Urinary bladder (tissue), 4 donors: ENCODE data around the gene POLR1B. TPM values are rescaled to one million over a fixed set of nuclear protein-coding genes. Genes with fewer than 3 reads are reported as not detected.
"Not testable (repeated sequence)": the region's sequence is repeated elsewhere in the genome, so short reads cannot be mapped to it uniquely, and the experiment has no call there.

Experiments
- DNase-seq: peaks from one replicate; pipeline ENCODE4 v3.0.0-alpha.2; 2015; ENCODE audit errors: extremely low spot score
- H3K27ac ChIP-seq: one replicate; pipeline ENCODE4 v1.5.1; 2013; ENCODE audit warnings: low read depth, mild to moderate bottlenecking, moderate library complexity
- H3K36me3 ChIP-seq: one replicate; pipeline ENCODE4 v1.6.1; 2013; ENCODE audit warnings: mild to moderate bottlenecking, moderate library complexity; ENCODE audit not compliant: insufficient read depth
- H3K4me1 ChIP-seq: one replicate; pipeline ENCODE4 v1.6.1; 2013; ENCODE audit warnings: mild to moderate bottlenecking, moderate library complexity; ENCODE audit not compliant: insufficient read depth
- H3K4me3 ChIP-seq: one replicate; pipeline ENCODE4 v1.5.1; 2013; ENCODE audit warnings: low read depth, low read length
- WGBS: extraction: QIAGEN DNeasy Blood & Tissue Kit; methylation state at CpG from one replicate; pipeline ENCODE4 v1.1.7; 2013; 5-methylcytosine and 5-hydroxymethylcytosine counted together
- polyA plus RNA-seq: library from polyadenylated mRNA; stranded (reverse); fragments of 200-250 nt; gene quantifications from one replicate; pipeline ENCODE4 v1.2.3, GENCODE V29; 2013
- total RNA-seq: library from RNA; depleted of rRNA; stranded (reverse); fragments of >200 nt; gene quantifications from one replicate; pipeline ENCODE4 v1.2.3, GENCODE V29; 2014
- donor health status: healthy with polysubstance abuse.
- donor health status: healthy.

The POLR1B gene
- total and polyA plus RNA-seq, 2 donors = 6.4 to 19.6 TPM

- H3K36me3 ChIP-seq = no peaks in the 10 kb centered on the region
- DNase-seq = no peak
- H3K4me3 ChIP-seq = no peak overlapping the region
- WGBS = 97% methylated on average over 10 of the region's 10 CpGs
- H3K4me1 ChIP-seq = no peaks in the 10 kb centered on the region
- no peak overlapping the region for H3K27ac ChIP-seq
These were observed 55.5 kb downstream of the POLR1B start for GRCh38 chr2:112597537-112598322.

GRCh38 chr2:112600634-112601033 lies 58.4 kb downstream of the POLR1B start:
- no peaks in the 10 kb centered on the region for H3K4me1 ChIP-seq
- WGBS = 77% methylated on average over 3 of the region's 3 CpGs
- H3K27ac ChIP-seq = no peak overlapping the region
- H3K36me3 ChIP-seq = no peaks in the 10 kb centered on the region
- DNase-seq = no peak
- H3K4me3 ChIP-seq = no peak overlapping the region

GRCh38 chr2:112601754-112602153 lies 59.5 kb downstream of the POLR1B start:
- 90% methylated on average over 3 of the region's 3 CpGs for WGBS
- Histone ChIP-seq H3K36me3 (no peaks in the 10 kb centered on the region), H3K27ac (no peak overlapping the region), H3K4me3 (no peak overlapping the region), H3K4me1 (no peaks in the 10 kb centered on the region)
- no peak for DNase-seq

- Histone ChIP-seq H3K36me3 (no peaks in the 10 kb centered on the region), H3K4me1 (no peaks in the 10 kb centered on the region), H3K4me3 (no peak overlapping the region), H3K27ac (no peak overlapping the region)
- no peak for DNase-seq
- 89% methylated on average over 3 of the region's 3 CpGs for WGBS
These were observed 60.7 kb downstream of the POLR1B start for GRCh38 chr2:112602917-112603316.

GRCh38 chr2:112603731-112604130 lies 61.5 kb downstream of the POLR1B start:
- no peaks in the 10 kb centered on the region for H3K4me1 ChIP-seq
- 81% methylated on average over 2 of the region's 2 CpGs for WGBS
- no peak for DNase-seq
- H3K27ac ChIP-seq = no peak overlapping the region
- no peaks in the 10 kb centered on the region for H3K36me3 ChIP-seq
- no peak overlapping the region for H3K4me3 ChIP-seq

GRCh38 chr2:112604952-112605351 lies 62.7 kb downstream of the POLR1B start:
- no peak for DNase-seq
- no peaks in the 10 kb centered on the region for H3K36me3 ChIP-seq
- no peak overlapping the region for H3K4me3 ChIP-seq
- 85% methylated on average over 4 of the region's 4 CpGs for WGBS
- no peak overlapping the region for H3K27ac ChIP-seq
- H3K4me1 ChIP-seq = no peaks in the 10 kb centered on the region

- DNase-seq = no peak
- 81% methylated on average over 5 of the region's 5 CpGs for WGBS
These were observed 63.7 kb downstream of the POLR1B start for GRCh38 chr2:112605926-112606325.

GRCh38 chr2:112606547-112606946 lies 64.3 kb downstream of the POLR1B start:
- DNase-seq = no peak
- H3K27ac ChIP-seq = no peak overlapping the region
- 51% methylated on average over 4 of the region's 4 CpGs for WGBS
- no peaks in the 10 kb centered on the region for H3K36me3 ChIP-seq
- H3K4me1 ChIP-seq = no peaks in the 10 kb centered on the region
- H3K4me3 ChIP-seq = no peak overlapping the region

More at GRCh38 chr2:112605926-112606325, 63.7 kb downstream of the POLR1B start:
- no peaks in the 10 kb centered on the region for H3K4me1 ChIP-seq
- no peak overlapping the region for H3K27ac ChIP-seq
- no peaks in the 10 kb centered on the region for H3K36me3 ChIP-seq
- H3K4me3 ChIP-seq = no peak overlapping the region

- WGBS = 83% methylated on average over 8 of the region's 8 CpGs
- H3K27ac ChIP-seq = no peak overlapping the region
- no peak overlapping the region for H3K4me3 ChIP-seq
- H3K4me1 ChIP-seq = no peaks in the 10 kb centered on the region
- no peaks in the 10 kb centered on the region for H3K36me3 ChIP-seq
- no peak for DNase-seq
These were observed 65.6 kb downstream of the POLR1B start for GRCh38 chr2:112607680-112608438.

GRCh38 chr2:112609320-112609719 lies 67.1 kb downstream of the POLR1B start:
- DNase-seq, H3K4me3 ChIP-seq, H3K4me1 ChIP-seq, H3K27ac ChIP-seq, H3K36me3 ChIP-seq: not testable (repeated sequence)
- 94% methylated on average over 4 of the region's 4 CpGs for WGBS

GRCh38 chr2:112612283-112612682 lies 70.0 kb downstream of the POLR1B start:
- 76% methylated on average over 1 of the region's 1 CpG for WGBS
- not testable (repeated sequence) for H3K4me1 ChIP-seq, H3K27ac ChIP-seq, H3K4me3 ChIP-seq, H3K36me3 ChIP-seq, DNase-seq

- WGBS = 58% methylated on average over 13 of the region's 13 CpGs
- Histone ChIP-seq H3K36me3 (no peaks in the 10 kb centered on the region), H3K4me3 (no peak overlapping the region), H3K27ac (no peak overlapping the region), H3K4me1 (no peaks in the 10 kb centered on the region)
- no peak for DNase-seq
These were observed 72.1 kb downstream of the POLR1B start for GRCh38 chr2:112614201-112614840.

GRCh38 chr2:112615051-112615450 lies 72.8 kb downstream of the POLR1B start:
- no peak for DNase-seq
- 93% methylated on average over 8 of the region's 8 CpGs for WGBS
- no peaks in the 10 kb centered on the region for H3K4me1 ChIP-seq
- no peak overlapping the region for H3K27ac ChIP-seq
- H3K36me3 ChIP-seq = no peaks in the 10 kb centered on the region
- no peak overlapping the region for H3K4me3 ChIP-seq

GRCh38 chr2:112615798-112616197 lies 73.5 kb downstream of the POLR1B start:
- not testable (repeated sequence) for H3K27ac ChIP-seq, DNase-seq, H3K4me1 ChIP-seq, H3K4me3 ChIP-seq, H3K36me3 ChIP-seq
- 91% methylated on average over 2 of the region's 2 CpGs for WGBS
